Right atrium auricular region (tissue), 2 donors: ENCODE measurements around the gene EBF3. TPM values are rescaled to one million over a fixed set of nuclear protein-coding genes. Genes with fewer than 3 reads are reported as not detected.

Source experiments
- DNase-seq: peaks from one replicate; pipeline ENCODE4 v3.0.0-alpha.2; 2019; ENCODE audit warnings: low spot score
- H3K27ac ChIP-seq, 2 donors: fragments of 200-600 bp; sonication (generic); 1 replicate in 1 of 2; 2 replicates in 1 of 2; pipeline ENCODE4 v1.5.1; 2016 to 2019
- H3K27me3 ChIP-seq, 2 donors: fragments of 200-600 bp; sonication (generic); one replicate each; pipeline versions ENCODE4 v1.5.1 to v1.6.0; 2017 to 2019
- H3K36me3 ChIP-seq: fragments of 200-600 bp; sonication (generic); one replicate; pipeline ENCODE4 v1.5.1; 2016
- H3K4me1 ChIP-seq, 2 donors: fragments of 200-600 bp; sonication (generic); one replicate each; pipeline versions ENCODE4 v1.5.1 to v1.6.0; 2017 to 2019
- H3K4me3 ChIP-seq, 2 donors: fragments of 200-600 bp; sonication (generic); 1 replicate in 1 of 2; 2 replicates in 1 of 2; pipeline ENCODE4 v1.5.1; 2017 to 2019; ENCODE audit warnings: mild to moderate bottlenecking in 1 of 2, moderate library complexity in 1 of 2
- H3K9me3 ChIP-seq, 2 donors: fragments of 200-600 bp; sonication (generic); one replicate each; pipeline ENCODE4 v1.5.1; 2019
- total RNA-seq, 2 donors: library from RNA; depleted of rRNA; stranded (reverse); fragments of >200 nt; gene quantifications; one replicate each; pipeline ENCODE4 v1.1.0, GENCODE V29; 2016
- TF ChIP-seq, protein P1 (sequence below), 2 donors: fragments of 200-600 bp; sonication (generic); IDR thresholded peaks; one replicate each; pipeline ENCODE4 v1.5.1; 2019; ENCODE audit warnings: antibody characterized with exemption in 2 of 2

The EBF3 gene
- total RNA-seq, 2 donors from 2014 or later, result 5.8 to 6.9 TPM

DNA sequence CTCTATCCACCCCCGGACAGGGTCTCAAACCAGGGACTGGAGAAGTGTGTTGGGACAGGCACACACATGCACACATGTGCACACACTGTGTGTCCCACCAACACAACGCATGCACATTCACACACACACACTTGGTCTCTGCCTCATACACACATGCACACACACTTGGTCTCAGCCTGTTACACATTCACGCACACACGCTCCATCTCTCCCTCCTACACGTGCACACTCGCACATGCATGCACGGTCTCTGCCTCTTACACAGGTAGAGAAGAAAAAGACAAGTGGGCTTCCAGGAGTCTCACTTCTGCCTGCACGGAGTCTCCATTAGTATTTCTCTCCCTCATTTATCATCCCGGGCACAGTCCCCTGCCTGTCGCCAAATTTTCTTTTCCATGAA is 171.2 kb downstream of the EBF3 start:
- TF ChIP-seq, protein P1, sequence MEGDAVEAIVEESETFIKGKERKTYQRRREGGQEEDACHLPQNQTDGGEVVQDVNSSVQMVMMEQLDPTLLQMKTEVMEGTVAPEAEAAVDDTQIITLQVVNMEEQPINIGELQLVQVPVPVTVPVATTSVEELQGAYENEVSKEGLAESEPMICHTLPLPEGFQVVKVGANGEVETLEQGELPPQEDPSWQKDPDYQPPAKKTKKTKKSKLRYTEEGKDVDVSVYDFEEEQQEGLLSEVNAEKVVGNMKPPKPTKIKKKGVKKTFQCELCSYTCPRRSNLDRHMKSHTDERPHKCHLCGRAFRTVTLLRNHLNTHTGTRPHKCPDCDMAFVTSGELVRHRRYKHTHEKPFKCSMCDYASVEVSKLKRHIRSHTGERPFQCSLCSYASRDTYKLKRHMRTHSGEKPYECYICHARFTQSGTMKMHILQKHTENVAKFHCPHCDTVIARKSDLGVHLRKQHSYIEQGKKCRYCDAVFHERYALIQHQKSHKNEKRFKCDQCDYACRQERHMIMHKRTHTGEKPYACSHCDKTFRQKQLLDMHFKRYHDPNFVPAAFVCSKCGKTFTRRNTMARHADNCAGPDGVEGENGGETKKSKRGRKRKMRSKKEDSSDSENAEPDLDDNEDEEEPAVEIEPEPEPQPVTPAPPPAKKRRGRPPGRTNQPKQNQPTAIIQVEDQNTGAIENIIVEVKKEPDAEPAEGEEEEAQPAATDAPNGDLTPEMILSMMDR (IDR thresholded peaks at IDR 0.05), result no peak
- Histone ChIP-seq H3K27ac (no peak overlapping the region), H3K4me1 (no peaks in the 10 kb centered on the region), H3K9me3 (peaks cover 0 to 2% of the 10 kb centered on the region in 2 donors), H3K36me3 (no peaks in the 10 kb centered on the region), H3K27me3 (no peaks in the 10 kb centered on the region), H3K4me3 (no peak overlapping the region)
- DNase-seq, result no peak

DNA sequence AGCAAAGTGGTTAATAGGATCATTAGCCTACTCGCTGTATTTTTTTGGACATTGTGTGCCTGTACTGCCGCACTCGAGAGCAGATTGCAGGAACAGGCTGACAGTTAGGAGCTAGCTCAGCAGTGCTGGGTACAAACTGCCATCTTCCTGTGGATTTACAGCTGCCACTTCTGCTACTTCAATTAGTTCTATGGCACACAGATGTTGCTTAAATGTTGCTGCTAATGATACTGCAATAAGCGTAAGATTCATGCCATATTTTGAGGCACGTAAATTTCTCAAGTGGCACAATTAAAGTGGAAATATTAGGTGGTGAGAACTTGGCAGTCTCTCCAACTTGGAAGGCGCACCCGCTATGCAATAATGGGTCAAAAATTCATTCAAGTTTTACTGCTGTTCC is 171.9 kb downstream of the EBF3 start:
- no peak overlapping the region for H3K27ac ChIP-seq
- H3K27me3 ChIP-seq, result no peaks in the 10 kb centered on the region
- no peak overlapping the region for H3K4me3 ChIP-seq
- TF ChIP-seq, protein P1 (IDR thresholded peaks at IDR 0.05), result no peak
- no peaks in the 10 kb centered on the region for H3K9me3 ChIP-seq
- no peak for DNase-seq
- no peaks in the 10 kb centered on the region for H3K4me1 ChIP-seq
- H3K36me3 ChIP-seq, result no peaks in the 10 kb centered on the region

DNA sequence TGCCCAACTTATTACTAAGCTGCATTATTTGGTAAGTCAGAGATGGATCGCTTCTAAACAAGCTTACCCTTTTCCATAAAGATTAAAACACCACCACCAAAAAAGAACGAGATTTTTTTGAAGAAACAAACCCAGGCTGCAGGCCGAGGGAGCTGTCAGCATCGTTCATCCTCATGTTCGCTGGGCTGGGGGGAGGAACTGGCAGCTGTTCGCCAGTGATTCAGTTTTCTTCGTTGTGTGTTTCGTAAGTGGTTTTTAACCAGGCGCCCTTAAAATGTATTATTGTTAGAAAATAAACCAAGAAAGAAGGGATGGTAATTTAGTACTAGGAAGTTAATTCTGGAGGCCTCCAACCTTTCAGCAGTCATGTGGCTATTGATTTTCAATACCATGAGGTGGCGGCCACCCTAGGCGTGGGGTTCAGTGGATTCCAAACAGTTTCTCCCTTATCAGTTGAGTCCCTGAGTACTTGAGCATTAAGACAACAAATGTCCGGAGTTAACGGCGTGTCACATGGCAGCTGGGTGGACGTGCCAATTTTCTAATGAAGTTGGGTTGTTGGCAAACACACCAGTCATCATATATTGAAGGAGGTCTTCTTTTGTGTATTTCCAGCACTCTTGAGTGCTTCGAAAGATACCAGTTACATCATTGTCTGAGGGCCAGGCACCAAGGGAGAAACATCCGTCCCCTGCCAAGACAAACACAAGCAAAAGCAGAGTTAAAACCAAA is 173.2 kb downstream of the EBF3 start:
- no peaks in the 10 kb centered on the region for H3K36me3 ChIP-seq
- TF ChIP-seq, protein P1 (IDR thresholded peaks at IDR 0.05), result no peak
- H3K27me3 ChIP-seq, result no peaks in the 10 kb centered on the region
- DNase-seq, result no peak
- H3K9me3 ChIP-seq, result no peaks in the 10 kb centered on the region
- no peak overlapping the region for H3K27ac ChIP-seq
- H3K4me3 ChIP-seq, result no peak overlapping the region
- no peaks in the 10 kb centered on the region for H3K4me1 ChIP-seq

DNA sequence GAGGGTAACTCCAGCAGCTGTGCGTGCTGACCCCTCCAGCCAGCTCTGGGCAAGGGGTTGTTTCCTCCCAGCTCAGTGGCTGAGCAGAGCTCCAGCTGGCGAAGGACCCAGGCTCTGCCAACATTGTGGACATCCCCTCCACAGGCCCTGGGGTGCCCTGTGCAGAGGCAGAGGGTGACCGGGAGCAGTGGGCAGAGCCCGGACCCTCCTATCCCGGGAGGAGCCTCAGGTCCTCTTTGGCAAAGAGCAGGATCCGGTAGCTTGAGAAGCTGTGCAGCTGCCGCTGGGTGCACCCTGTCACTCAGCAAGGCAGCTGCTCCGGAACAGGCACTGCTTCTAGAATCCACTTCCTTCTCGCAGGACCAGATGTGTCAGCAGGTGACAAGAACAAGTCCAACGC is 175.9 kb downstream of the EBF3 start:
- no peak overlapping the region for H3K27ac ChIP-seq
- H3K4me3 ChIP-seq, result no peak overlapping the region
- H3K4me1 ChIP-seq, result no peaks in the 10 kb centered on the region
- no peaks in the 10 kb centered on the region for H3K27me3 ChIP-seq
- no peaks in the 10 kb centered on the region for H3K9me3 ChIP-seq
- DNase-seq, result no peak
- H3K36me3 ChIP-seq, result no peaks in the 10 kb centered on the region
- TF ChIP-seq, protein P1 (IDR thresholded peaks at IDR 0.05), result no peak

DNA sequence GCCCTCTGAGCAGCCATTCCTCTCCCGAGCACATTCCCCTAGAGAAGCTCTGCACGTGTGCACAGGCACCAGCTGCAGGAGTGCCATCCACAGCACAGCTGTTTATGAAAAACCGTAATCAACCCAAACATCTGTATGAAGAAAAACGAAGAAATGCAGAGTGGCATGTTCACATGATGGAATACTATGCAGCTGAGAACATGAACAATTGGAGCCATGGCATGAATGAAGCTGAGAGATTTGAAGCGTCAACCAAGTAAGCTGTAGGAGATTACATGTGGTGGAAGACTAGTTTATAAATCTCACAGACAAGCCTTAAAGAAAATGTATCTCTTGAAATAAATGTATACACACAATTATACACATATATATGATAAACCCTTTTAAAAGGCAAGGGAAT is 176.5 kb downstream of the EBF3 start:
- TF ChIP-seq, protein P1 (IDR thresholded peaks at IDR 0.05), result no peak
- no peaks in the 10 kb centered on the region for H3K4me1 ChIP-seq
- H3K4me3 ChIP-seq, result no peak overlapping the region
- no peaks in the 10 kb centered on the region for H3K9me3 ChIP-seq
- DNase-seq, result no peak
- no peaks in the 10 kb centered on the region for H3K36me3 ChIP-seq
- no peaks in the 10 kb centered on the region for H3K27me3 ChIP-seq
- H3K27ac ChIP-seq, result no peak overlapping the region

DNA sequence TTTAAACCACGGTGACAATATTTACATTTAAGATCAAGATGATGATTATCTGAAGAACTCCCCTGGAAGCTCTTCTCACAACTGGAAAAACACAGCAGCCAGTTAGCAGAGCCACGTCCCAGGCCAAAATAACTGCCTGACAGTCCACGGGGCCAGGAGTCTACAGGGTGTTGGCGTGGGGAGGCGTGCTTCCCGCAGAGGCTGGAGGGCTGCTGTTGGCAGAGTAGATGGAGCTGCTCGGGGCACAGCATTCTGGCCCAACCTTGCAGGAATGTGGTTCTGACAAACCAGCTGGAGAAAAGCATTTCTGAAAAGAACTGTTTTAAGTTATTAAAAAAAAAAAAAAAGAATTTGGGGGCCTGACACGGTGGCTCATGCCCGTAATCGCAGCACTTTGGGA is 177.9 kb downstream of the EBF3 start:
- TF ChIP-seq, protein P1 (IDR thresholded peaks at IDR 0.05), result no peak
- DNase-seq, result no peak
- H3K27ac ChIP-seq, result no peak overlapping the region

More for the DNA sequence above, 177.9 kb downstream of the EBF3 start:
- H3K4me1 ChIP-seq, result no peaks in the 10 kb centered on the region
- H3K27me3 ChIP-seq, result no peaks in the 10 kb centered on the region
- no peaks in the 10 kb centered on the region for H3K9me3 ChIP-seq
- no peak overlapping the region for H3K4me3 ChIP-seq
- no peaks in the 10 kb centered on the region for H3K36me3 ChIP-seq
